GM19193 (cell line): Measurements from ENCODE around the gene OSBPL6.

ENCODE experiments used
- POLR2A ChIP-seq: IDR thresholded peaks from 4 replicates; pipeline ENCODE4 v1.6.1; 2011; ENCODE audit not compliant: insufficient read depth, insufficient read length; ENCODE audit errors: extremely low read depth

OSBPL6 gene

DNA sequence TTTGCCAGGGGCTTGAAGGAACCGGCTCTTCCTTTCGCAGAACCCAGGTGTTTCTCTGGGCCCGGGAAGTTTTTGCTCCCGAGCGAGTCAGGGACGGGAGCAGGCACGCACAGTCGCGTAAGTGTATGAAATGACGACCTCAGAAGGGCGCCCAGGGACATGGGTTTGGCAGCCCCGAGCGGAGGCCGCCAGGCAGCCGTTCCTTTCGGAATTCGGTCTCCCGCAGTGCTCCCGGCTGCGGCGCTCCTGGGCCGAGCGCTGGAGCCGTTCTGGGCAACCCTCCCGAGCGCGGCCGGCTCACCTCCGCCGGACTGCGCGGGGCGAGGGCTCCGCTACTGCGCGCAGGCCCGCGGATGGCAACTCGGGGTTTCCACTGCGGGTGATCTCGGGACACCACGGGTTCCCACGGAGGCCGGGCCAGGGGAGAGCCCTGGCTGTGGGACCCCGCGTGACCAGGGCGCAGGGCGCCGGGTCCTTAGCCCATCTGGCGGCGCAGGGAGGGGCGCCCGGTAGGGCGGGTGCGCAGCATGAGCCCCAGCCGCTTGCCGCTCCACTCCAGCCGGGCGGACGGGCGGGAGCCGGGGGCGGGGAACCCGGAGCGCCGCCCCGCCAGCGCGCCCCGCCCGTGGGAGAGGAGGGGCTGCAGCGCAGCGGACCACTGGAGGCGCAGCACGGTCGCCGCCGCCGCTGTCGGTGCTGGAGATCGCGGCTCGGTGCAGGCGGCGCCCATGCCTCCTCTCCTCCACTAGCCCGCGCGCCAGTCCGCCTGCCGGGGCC is at the start of gene OSBPL6:
TSS of gene OSBPL6 (plus strand) at position 690 of the 777 bp plus-strand sequence. CDS start 111,673 bp downstream, outside the sequence.
- no peak for TF ChIP-seq POLR2A

DNA sequence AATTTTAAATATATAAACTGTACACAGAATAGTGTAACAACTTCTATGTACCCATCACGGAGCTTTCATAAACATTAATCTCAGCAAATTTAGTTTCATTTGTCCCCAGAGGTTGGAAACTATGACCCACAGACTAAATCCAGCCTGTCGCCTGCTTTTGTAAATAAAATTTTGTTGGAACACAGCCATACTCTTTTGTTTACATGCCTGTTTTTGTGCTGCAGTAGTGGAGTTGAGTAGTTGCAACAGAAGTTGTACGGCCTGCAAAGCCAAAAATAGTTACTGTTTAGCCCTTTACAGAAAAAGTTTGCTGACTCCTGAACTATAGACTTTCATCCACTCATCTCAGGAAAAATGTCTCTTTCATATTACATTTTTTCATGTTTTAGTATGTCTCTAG is 42.3 kb upstream of the OSBPL6 start:
- TF ChIP-seq POLR2A: no peak

DNA sequence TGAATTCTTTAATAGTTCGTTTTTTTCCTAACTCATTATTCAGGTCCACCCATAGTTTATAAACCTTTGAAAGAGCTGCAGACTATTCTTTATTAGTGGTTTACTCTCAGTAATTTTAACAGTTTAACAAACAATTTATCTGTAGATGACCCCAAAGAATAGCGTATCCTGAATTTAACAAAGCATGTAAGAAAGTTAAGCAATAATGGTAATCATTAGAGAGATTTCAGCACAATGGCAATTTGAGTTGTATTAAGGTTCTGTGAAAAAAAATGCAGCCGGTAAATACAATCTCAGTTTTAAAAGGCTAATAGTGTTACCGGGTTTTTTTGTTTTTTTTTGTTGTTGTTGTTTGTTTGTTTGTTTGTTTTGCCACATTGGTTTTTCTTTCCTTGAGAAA is 41.8 kb upstream of the OSBPL6 start:
- TF ChIP-seq POLR2A: no peak

DNA sequence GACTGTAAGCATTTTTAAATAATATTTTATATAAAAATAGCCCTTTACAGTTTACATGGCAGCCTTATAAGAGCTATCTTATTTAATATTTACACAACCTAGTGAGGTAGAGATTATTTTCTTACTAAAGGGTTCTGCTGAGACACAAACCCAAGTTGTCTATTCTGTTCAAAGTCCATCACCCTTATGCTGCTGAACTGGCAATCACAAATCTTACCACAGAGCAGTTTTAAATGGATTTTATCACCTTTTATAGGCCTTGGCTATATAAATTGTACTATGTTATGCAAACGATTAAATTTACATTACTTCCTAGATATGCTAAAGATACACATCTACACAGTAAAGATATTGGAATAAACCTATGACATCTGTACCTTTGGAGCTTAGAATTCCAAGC is 41.3 kb upstream of the OSBPL6 start:
- no peak for TF ChIP-seq POLR2A

DNA sequence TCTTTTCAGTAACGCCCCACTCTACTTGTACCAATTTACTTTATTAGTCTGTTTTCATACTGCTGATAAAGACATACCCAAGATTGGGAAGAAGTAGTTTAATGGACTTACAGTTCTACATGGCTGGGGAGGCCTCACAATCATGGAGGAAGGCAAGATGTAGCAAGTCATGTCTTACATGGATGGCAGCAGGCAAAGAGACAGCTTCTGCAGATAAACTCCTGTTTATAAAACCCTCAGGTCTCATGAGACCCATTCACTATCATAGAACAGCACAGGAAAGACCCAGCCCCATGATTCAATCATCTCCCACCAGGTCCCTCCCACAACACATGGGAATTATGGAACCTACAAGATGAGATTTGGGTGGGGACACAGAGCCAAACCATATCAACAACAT is 38.8 kb upstream of the OSBPL6 start:
- TF ChIP-seq POLR2A: no peak

DNA sequence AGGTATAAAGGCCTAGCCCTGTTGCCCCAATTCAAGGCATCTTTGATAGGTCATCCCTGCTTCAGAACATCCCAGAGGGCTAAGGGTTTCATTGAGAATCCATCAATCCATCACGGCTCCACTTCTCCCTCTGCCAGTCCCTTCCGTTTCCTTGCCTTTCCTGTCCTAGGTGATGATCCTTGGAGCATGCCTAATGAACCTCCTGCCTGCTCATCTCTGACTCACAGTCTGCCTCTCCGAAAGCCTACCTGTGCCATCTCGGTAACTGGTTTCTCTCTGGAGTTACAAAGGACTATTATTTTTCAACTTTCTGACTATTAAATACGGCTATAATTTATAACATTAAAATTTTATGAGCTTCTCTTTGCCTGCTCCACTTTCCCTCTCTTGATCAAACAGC is 36.7 kb upstream of the OSBPL6 start:
- TF ChIP-seq POLR2A: no peak

DNA sequence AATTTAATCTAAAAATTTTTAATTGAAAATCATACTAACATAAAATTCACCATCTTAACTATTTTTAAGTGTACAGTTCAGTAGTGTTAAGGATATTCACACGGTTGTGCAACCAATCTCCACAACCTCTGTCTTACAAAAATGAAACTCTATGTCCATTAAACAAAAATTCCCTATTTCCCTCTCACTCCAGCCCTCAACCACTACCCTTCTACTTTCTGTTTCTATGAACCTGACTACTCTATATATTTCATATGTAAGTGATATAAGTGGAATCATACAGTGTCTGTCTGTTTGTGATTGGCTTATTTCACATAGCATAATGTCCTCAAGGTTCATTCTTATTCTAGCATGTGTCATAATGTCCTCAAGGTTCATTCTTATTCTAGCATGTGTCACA is 34.3 kb upstream of the OSBPL6 start:
- no peak for TF ChIP-seq POLR2A

DNA sequence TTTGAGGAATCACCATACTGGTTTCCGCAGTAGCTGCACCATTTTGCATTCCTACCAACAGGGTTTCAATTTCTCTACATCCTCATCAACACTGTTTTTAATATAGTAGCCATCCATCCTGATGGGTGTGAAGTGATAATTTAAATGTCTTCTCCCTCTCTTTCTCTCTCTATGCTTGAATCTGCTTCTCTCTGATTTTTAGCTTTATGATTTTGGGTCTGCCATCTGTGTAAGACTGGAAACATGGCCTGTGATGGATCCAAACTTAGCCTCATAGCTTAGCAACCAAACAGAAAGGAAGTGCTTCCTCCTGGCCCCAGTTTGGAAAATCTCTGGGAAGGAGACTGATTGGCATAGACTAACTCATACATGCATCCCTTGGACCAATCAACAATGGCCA is 33.7 kb upstream of the OSBPL6 start:
- no peak for TF ChIP-seq POLR2A

DNA sequence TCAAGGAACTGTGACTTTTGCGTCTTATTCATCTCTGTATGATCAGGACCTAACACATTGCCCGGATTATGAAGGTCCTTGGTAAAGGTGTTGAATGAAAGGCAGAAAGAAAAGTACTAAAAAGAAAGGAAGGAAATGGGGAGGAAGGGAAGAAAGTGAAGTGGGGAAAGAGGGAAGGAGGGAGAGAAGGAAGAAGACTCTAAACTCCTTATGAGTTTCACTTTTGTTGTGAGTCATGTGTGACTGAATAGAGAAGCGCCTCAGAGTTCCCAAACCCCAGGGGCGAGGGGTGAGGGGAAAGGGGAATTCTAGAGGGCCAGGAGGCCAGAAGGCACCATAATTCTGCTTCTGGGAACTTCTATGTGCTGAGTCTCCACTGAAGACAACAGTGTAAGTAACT is 30.9 kb upstream of the OSBPL6 start:
- no peak for TF ChIP-seq POLR2A

DNA sequence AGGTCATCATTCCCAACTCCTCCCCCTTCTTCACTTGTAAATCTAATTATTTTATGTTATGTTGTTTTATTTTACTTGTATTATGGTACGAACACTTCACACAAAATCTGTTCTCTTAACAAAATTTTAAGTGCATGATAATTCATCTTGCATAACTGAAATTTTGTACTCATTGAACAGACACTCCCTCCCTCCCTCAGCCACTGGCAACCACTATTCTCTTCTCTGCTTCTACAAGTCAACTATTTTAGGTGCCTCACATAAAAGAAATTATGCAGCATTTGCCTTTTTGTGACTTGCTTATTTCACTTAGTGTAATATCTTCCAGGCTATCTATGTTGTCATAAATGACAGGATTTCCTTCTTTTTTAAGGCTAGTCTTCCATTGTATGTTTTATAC is 30.4 kb upstream of the OSBPL6 start:
- no peak for TF ChIP-seq POLR2A

DNA sequence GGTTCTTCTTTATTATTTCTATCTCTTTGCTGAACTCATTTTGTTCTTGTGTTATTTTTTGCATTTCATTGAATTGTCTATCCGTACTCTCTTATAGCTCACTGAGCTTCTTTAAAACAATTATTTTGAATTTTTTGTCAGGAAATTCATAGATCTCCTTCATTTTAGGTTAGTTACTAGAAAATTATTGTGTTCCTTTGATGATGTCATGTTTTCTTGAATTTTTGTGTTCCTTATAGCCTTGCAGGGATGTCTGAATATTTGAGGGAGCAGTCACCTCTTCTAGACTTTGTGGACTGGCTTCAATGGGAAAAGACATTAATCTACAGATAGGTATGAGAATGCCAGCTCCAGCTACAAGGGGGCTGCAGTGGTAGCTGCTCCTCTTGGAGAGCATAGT is 20.7 kb upstream of the OSBPL6 start:
- TF ChIP-seq POLR2A: no peak

DNA sequence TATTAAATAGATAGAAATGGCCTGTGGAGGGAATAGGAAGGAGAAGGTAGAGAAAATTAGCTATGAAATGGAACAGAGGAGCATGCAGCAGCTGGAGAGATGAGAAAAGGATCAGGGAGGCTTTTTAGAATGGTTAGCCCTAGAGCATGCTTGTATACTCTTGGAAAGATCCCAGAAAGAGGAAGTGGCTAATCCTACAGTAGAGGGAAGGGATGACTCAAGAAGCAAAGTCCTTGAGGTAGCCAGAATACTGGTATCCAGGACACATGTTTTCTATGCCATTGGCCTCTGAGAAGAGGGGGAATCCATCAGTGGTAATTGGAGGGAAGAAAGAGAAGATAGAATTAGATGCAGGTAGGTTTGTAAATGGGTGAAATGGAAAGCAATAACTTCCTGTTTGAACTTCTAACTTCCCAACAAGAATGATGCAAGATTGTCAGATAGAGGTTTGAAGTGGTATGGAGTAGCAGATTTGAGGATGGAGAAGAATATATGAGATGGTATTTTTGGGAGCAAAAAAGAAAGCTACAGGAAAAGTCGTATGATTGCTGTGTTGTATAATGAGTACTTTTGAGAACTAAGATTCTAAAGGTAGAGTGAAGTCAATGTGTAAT is 17.1 kb upstream of the OSBPL6 start:
- no peak for TF ChIP-seq POLR2A

DNA sequence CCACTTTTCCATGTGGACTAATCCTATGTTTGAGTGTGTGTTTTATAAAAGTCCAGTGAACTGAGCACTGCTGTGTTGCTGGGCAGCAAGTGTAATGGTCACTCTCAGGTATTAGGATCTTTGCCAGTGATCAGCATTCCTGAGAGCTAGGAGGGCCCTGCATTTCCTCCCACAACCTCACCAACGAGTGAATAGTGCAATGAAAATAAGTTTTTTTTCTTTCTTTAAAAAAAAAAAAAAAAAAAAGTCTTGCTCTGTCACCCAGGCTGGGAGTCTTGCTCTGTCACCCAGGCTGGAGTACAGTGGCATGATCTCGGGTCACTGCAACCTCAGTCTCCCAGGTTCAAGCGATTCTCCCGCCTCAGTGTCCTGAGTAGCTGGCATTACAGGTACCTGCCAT is 6.5 kb upstream of the OSBPL6 start:
- TF ChIP-seq POLR2A: no peak

DNA sequence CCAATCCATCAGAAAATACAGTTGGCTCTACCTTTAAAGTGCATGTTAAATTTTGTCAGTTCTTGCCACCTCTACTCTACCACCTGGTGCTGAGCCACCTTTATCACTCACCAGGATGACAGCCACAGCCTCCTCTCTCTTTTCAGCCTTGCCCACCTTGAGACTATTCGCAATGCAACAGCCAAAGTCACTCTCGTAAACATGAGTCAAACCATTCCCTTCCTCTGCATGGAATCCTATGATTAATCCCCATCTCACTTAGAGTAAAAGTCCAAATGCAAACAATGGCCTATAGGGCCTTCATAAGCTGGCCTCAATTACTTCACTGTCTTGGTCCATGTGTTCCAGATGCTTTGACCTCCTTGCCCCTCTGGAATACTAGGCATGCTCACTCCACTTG is 5.8 kb upstream of the OSBPL6 start:
- TF ChIP-seq POLR2A: no peak

DNA sequence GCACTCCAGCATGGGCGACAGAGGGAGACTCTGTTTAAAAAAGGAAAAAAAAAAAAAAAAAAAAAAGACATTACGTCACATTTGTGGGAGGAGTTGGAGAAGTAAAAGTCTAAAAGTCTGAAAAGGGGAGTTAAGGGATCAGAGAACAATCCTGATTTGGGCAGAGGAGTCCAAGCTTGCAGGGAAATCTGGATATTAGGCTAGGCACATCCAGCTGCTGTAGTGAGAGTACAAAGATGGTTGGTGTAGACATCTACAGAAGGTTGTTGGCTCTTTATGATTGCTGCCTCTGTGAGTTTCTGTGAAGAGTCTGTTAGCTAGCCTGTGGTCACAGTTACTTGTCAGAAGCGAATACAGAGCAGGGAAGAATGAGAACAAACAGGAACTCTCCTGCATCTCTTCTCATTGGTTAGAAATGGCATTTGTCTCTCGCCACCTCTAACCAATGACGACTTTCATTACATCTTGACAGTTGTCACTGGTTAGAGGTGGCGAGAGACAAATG is 3.3 kb upstream of the OSBPL6 start:
- no peak for TF ChIP-seq POLR2A

DNA sequence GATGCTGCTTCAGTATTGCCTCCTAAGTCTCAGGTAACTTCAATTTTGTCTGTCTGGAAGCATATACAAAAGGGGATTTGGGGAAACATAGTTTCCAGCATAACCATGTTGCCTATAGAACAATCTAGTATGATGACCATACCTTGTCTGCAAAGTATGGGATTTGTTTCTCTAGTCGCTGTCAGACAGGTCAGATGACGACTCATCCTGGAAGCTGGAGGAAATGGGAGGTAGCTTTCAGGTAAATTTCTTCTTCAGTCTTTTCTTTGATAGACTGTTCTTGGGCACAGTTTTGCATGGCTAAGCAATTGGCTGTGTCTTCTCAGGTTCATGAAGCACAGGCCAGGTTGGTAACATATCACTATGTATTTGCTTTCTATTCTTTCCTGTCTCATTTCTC is 2.8 kb upstream of the OSBPL6 start:
- no peak for TF ChIP-seq POLR2A

DNA sequence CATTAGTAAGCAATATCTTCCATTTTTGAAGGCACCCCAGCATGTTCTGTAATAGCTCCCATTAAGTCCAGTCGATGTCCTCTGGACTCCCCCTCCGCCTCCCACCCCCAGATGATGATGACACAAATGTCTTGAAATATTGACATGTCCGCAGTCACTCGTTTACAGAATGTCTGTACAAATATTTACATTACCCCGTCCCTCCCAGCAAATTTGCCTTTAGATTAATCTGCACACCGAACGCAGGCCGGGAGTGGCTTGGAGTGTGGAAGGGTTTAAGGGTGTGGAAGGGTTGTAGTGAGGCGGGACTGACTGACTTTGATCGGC is 853 bp upstream of the OSBPL6 start:
- no peak for TF ChIP-seq POLR2A

DNA sequence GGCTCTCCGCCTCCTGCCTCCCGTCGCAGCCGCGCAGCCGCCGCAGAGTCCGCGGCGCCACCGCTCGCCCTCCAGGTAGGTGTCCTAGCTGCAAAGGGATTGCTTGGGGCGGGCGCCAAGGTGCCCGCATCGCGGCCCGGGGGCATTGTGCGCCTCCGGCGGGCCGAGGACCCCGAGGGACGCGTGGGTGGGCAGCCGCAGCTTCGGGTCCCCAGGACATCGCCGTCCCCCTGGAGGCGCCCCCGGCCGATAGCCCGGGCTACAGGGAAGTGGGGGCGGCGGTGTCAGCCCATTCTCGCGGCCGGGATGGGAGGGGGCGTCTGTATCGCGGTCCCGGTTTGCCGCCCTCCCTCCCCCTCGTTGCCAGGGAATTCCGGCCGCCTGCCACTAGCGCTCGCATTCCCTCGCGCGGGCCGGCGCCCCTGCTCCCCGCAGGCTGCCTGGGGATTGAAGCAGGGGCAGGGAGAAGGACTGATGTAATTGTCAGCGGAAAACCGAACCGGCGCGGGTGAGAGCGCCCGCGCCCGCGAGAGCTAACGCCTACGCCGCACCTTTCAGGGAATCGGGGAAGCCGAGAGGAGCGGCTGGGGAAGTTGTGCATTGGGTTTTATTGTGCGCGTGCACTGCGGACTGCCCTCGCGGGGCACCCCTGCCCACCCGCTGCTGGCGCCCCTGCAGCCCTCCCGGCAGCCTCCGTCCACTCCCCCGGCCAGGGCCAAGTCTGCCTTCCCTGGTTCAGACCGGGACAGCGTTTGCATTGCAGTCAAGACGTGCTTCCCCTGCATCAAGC is 483 bp downstream of the OSBPL6 start:
- no peak for TF ChIP-seq POLR2A
